AG09319 (cell line): ENCODE results near the gene C11orf21.

Experiments used
- DNase-seq: peaks from one replicate; pipeline ENCODE4 v3.0.0-alpha.2; 2010; ENCODE audit warnings: low read depth; ENCODE audit errors: extremely low read depth
- TF ChIP-seq, protein P1 (sequence below): IDR thresholded peaks from 2 replicates; pipeline ENCODE4 v1.5.1; 2011; ENCODE audit warnings: low read depth, mild to moderate bottlenecking, inconsistent platforms, low read length, moderate library complexity

Gene C11orf21

DNA sequence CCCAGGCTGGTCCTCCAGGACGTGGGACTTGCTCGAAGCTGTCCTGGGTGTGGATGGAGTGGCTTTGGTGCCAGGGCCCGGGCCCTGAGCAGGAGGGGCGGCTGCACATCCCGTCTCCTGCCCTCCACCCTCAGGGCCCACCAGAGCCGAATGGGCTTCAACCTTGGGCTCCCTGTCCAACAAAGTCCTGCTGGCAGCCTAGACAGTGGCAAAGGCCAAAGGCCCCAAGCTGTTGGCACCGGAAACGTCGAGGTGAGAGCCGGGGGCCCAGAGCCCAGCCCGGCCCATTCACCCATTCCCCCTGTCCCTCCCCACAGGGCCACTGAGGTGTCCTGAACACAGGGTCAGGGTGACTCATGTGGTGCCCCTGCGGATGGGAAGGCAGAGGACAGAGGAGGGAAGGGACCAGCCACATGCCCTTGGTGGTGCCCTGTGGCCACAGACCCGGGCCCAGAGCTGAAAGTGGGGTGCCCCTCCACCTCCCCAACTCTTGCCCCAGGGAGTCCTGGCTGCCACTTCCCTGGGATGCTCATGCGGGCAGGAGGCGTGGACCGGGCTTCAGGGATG, 9.2 kb upstream of the C11orf21 start:
- TF ChIP-seq, protein P1, sequence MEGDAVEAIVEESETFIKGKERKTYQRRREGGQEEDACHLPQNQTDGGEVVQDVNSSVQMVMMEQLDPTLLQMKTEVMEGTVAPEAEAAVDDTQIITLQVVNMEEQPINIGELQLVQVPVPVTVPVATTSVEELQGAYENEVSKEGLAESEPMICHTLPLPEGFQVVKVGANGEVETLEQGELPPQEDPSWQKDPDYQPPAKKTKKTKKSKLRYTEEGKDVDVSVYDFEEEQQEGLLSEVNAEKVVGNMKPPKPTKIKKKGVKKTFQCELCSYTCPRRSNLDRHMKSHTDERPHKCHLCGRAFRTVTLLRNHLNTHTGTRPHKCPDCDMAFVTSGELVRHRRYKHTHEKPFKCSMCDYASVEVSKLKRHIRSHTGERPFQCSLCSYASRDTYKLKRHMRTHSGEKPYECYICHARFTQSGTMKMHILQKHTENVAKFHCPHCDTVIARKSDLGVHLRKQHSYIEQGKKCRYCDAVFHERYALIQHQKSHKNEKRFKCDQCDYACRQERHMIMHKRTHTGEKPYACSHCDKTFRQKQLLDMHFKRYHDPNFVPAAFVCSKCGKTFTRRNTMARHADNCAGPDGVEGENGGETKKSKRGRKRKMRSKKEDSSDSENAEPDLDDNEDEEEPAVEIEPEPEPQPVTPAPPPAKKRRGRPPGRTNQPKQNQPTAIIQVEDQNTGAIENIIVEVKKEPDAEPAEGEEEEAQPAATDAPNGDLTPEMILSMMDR, result no peak
- DNase-seq, result no peak

DNA sequence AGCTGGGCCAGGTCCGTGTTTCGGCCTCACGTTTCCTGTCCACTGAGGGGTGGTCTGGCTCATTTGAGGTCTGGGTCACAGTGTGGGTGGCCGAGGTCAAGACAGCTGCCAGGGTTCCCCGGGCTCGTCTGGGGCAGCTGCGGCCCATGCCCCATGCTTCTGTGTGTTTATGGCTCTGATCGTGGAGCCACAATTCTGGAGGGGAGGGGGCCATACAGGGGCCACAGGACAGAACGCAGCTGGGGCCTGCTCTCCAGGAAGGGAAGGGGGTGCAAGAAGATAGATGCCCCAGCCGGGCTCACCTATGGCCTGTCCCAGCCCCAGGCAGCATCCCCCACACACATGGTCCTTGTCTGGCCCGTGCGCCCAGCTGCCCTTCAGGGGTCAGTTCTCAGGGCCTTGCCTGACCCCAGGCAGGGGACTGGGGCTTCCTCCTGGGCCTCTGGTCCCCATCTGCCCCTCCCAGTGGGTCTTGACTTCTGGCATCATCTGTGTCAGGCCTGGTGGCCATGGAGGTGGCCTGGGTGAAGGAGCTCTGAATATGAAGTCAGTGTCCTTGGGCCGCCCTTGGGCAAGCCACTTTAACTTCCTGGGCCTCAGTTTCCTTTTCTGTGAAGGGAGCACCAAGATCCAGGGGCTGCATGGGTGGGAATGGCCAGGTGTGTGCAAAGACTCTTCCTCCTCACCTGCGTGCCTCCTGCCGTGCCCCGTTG, 8.5 kb upstream of the C11orf21 start:
- TF ChIP-seq, protein P1, result no peak
- no peak for DNase-seq

DNA sequence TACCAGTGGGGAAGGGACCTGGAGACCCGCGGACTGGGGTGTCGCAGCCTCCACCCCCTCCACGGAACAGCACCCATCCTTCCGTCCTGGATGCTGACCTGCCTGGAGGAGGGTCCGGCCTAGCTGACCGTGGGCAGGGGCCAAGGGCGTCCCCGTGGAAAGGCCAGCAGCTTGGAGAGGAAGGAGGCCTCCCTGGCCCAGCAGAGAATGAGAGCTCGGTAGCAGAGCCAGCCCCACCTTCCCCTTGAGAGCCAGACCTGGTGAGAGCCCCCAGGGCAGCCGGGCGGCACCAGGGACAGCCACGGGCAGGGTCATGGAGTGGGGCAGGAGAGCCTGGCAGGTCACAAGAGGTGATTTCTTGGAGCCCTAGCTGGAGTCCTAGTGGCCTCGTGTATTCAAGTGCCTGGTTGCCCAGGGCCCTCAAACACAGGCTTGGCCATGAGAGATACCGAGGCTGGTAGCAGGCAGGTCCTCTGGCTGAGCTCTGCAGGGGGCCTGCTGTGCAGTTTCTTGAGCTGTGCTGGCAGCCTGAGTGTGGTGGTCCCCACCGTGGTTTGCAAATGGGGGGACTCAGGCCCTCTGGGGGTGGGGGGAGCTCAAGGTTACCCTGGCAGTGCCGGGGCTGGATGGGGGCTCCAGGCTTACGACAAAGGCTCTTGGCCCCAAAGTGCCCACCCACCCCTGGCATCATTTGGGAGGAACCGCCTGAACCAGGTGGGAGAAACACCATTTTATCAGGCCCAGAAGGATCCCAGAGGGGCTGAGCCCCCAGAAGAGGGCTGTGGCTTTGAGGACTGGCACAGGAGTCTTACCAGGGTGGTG, 7.7 kb upstream of the C11orf21 start:
- no peak for DNase-seq
- TF ChIP-seq, protein P1, result no peak

DNA sequence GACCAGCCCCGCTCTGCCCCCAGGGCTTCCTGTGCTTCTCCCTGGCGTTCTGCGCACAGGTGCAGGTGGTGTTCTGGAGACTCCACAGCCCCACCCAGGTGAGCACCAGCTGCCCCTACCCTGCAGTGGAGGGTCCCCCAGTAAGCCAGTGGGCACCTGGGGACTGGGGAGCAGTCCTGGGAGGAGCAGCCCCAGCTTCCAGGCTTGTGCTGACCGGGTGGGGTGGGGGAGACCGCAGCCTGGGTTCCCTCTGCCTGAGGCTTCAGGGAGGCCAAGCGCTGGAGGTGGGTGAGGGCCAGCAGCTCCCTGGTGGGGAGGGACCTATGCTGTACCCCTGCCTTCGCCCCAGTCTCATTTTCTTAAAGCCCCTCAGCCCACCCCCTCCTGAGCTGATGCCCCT, 7.0 kb upstream of the C11orf21 start:
- TF ChIP-seq, protein P1, result no peak
- no peak for DNase-seq

DNA sequence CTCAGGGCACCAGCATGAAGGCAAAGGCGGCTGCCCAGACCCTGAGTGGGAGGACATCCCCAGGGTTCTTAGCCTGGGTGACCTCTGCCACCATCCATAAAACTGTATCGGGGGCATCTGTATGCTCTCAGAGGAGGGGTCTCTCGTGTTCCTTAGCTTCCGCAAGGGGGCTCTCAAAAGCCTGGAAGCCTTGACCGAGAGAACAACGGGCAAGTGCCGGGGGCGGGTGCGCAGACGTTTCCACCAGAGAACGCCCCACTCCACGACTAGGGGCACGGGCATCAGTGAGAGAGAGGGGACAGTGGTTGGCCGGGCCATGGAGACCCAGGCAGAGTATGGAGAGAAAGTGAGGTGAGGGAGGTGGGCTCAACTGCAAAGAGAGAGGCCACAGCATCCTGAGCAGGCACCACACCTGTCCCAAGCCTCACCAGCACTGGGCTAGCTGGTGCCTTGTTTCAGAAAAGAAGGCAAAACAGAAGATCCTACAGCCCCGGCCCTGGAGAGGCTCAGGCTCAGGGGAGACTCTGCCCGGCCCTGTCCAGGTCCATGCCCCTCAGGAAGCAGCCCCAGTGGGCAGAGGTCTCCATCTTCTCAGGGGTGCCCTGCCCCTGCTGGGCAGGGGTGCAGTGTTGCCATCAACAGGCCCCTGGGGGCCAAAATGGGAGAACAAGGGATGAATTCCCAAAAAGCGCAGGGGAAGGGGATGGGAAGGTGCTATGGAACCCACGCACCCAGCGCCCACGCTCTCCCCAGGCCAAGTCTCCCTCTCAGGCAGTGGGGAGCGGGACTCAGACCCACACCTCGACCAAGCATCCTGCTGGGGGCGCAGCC, 6.0 kb upstream of the C11orf21 start:
- TF ChIP-seq, protein P1, result no peak
- no peak for DNase-seq

DNA sequence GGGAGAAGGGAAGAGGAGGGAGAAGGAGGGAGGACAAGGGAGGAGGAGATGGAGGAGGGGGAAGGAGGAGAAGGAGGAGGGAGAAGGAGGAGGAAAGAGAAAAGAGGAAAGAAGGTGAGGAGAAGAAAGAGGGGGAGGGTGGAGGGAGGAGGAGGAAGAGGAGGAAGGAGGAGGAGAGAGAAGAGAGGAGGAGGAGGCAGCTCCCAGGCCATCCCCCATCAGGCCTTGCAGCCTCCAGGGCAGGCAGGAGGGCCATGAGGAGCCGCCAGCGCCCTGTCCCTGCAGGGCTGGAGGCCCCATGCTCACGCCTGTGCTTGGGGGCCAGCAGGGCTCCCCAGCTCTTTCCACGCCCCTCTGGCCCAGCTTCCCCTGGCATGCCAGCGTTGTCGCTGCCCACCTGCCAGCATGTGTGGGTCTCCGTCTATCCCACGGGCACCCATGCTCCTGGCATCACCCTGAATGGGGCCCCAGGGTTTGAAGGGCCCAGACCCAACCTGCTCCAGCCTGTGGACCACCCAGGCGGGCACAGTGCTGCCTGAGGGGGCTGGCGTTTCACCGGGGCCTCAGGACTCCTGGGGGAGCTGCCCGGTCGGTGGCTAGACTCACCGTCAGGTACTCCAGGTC, 5.3 kb upstream of the C11orf21 start:
- TF ChIP-seq, protein P1, result no peak
- no peak for DNase-seq
